HG03135 (cell line): ENCODE results near the gene ANKRD45.
"Not testable (repeated sequence)": the region's sequence is repeated elsewhere in the genome, so short reads cannot be mapped to it uniquely, and the experiment has no call there.

ENCODE experiments used
- ATAC-seq: cut with Tn5 transposase; IDR thresholded peaks from one replicate; pipeline ENCODE4 v1.9.1; 2021; ENCODE audit warnings: mild to moderate bottlenecking, moderate library complexity; ENCODE audit not compliant: unreplicated experiment

Gene ANKRD45

GRCh38 chr1:173646656-173647055 is 23.0 kb downstream of the ANKRD45 start:
- ATAC-seq = no peak

- ATAC-seq = not testable (repeated sequence)
Measured at GRCh38 chr1:173642450-173643139, 27.1 kb downstream of the ANKRD45 start.

- no peak for ATAC-seq
Measured at GRCh38 chr1:173639102-173639501, 30.5 kb downstream of the ANKRD45 start.

GRCh38 chr1:173638043-173639021 is 31.3 kb downstream of the ANKRD45 start:
- ATAC-seq = no peak

GRCh38 chr1:173637236-173638042 is 32.2 kb downstream of the ANKRD45 start:
- ATAC-seq = not testable (repeated sequence)

GRCh38 chr1:173635116-173635515 is 34.5 kb downstream of the ANKRD45 start, which contains the start of gene TEX50:
TSS of gene TEX50 (plus strand) at chr1:173635338. CDS start at chr1:173635522, 184 bp downstream.
- ATAC-seq = no peak

- ATAC-seq = no peak
Measured at GRCh38 chr1:173628888-173629287, 40.8 kb downstream of the ANKRD45 start.

- ATAC-seq = no peak
Measured at GRCh38 chr1:173627269-173627668, 42.4 kb downstream of the ANKRD45 start.

GRCh38 chr1:173616859-173617258 is 52.8 kb downstream of the ANKRD45 start:
- no peak for ATAC-seq

- ATAC-seq = not testable (repeated sequence)
Measured at GRCh38 chr1:173613086-173613485, 56.6 kb downstream of the ANKRD45 start.

GRCh38 chr1:173608503-173609216 is 61.0 kb downstream of the ANKRD45 start:
- no peak for ATAC-seq

- no peak for ATAC-seq
Measured at GRCh38 chr1:173603056-173603591, 66.5 kb downstream of the ANKRD45 start, which contains the start of gene SLC9C2. TSS of gene SLC9C2 (minus strand) at chr1:173603072. CDS start at chr1:173601776, 1,296 bp downstream.

- peak; percentile 52 for ATAC-seq
Measured at GRCh38 chr1:173601588-173601987, 68.1 kb downstream of the ANKRD45 start.

GRCh38 chr1:173596097-173596825 is 73.4 kb downstream of the ANKRD45 start:
- ATAC-seq = no peak

GRCh38 chr1:173591138-173591537 is 78.5 kb downstream of the ANKRD45 start:
- ATAC-seq = not testable (repeated sequence)

- no peak for ATAC-seq
Measured at GRCh38 chr1:173590557-173590956, 79.1 kb downstream of the ANKRD45 start.

- no peak for ATAC-seq
Measured at GRCh38 chr1:173581383-173582079, 88.1 kb downstream of the ANKRD45 start.

- ATAC-seq = no peak
Measured at GRCh38 chr1:173580658-173581057, 89.0 kb downstream of the ANKRD45 start.

- ATAC-seq = no peak
Measured at GRCh38 chr1:173580071-173580470, 89.6 kb downstream of the ANKRD45 start.
